K562 treated with DMSO at 1 percent for 4 hours (cell line): ENCODE results near the gene TRIM51. TPM values are rescaled to one million over a fixed set of nuclear protein-coding genes. Genes with fewer than 3 reads are reported as not detected.

ENCODE experiments used
- total RNA-seq: library from RNA; unstranded; fragments of 300-600 nt; gene quantifications from 2 replicates; pipeline ENCODE4 v1.2.3, GENCODE V29; 2022; ENCODE audit not compliant: insufficient read depth

Gene TRIM51
- not detected in 2 replicates for total RNA-seq

GRCh38 chr11:55882997-55883396, at the start of gene TRIM51:
TSS of gene TRIM51 (plus strand) at chr11:55883297. CDS start at chr11:55885429, 2,132 bp downstream.

GRCh38 chr11:55838452-55838851, 44.6 kb upstream of the TRIM51 start, which contains the start of gene OR5D16:
TSS of gene OR5D16 (plus strand) at chr11:55838752. CDS start at chr11:55838752, 0 bp downstream.

GRCh38 chr11:55914482-55914881, 31.4 kb downstream of the TRIM51 start, which contains the start of gene OR5W2:
TSS of gene OR5W2 (minus strand) at chr11:55914582. CDS start at chr11:55914582, 0 bp downstream.

GRCh38 chr11:55936300-55936699, 53.2 kb downstream of the TRIM51 start, which contains the start of gene OR5I1:
TSS of gene OR5I1 (minus strand) at chr11:55936400. CDS start at chr11:55936400, 0 bp downstream.

Other genes starting within 250 kb of the TRIM51 start
- gene OR4P4, start 248.2 kb upstream of the TRIM51 start, total RNA-seq = not detected in 2 replicates
- not detected in 2 replicates for gene OR4S2, start 235.0 kb upstream of the TRIM51 start, total RNA-seq
- not detected in 2 replicates for gene OR4C6, start 221.1 kb upstream of the TRIM51 start, total RNA-seq
- gene OR5D13, start 109.9 kb upstream of the TRIM51 start, total RNA-seq = not detected in 2 replicates
- gene OR5D14, start 87.7 kb upstream of the TRIM51 start, total RNA-seq = not detected in 2 replicates
- not detected in 2 replicates for gene OR5L1, start 71.9 kb upstream of the TRIM51 start, total RNA-seq
- not detected in 2 replicates for gene OR5D18, start 63.7 kb upstream of the TRIM51 start, total RNA-seq
- not detected in 2 replicates for gene OR5L2, start 56.1 kb upstream of the TRIM51 start, total RNA-seq
- gene OR5D16, start 44.5 kb upstream of the TRIM51 start, total RNA-seq = not detected in 2 replicates
- not detected in 2 replicates for gene OR5W2, start 31.3 kb downstream of the TRIM51 start, total RNA-seq
- not detected in 2 replicates for gene OR5I1, start 53.1 kb downstream of the TRIM51 start, total RNA-seq
- not detected in 2 replicates for gene OR10AG1, start 86.6 kb downstream of the TRIM51 start, total RNA-seq
- gene OR5F1, start 111.3 kb downstream of the TRIM51 start, total RNA-seq = not detected in 2 replicates
- gene OR5AS1, start 144.4 kb downstream of the TRIM51 start, total RNA-seq = not detected in 2 replicates
- not detected in 2 replicates for gene OR8I2, start 210.0 kb downstream of the TRIM51 start, total RNA-seq
- not detected in 2 replicates for gene OR8H2, start 220.4 kb downstream of the TRIM51 start, total RNA-seq
- gene OR8H3, start 239.1 kb downstream of the TRIM51 start, total RNA-seq = not detected in 2 replicates